ENCODE results near the gene NUB1.

DNA sequence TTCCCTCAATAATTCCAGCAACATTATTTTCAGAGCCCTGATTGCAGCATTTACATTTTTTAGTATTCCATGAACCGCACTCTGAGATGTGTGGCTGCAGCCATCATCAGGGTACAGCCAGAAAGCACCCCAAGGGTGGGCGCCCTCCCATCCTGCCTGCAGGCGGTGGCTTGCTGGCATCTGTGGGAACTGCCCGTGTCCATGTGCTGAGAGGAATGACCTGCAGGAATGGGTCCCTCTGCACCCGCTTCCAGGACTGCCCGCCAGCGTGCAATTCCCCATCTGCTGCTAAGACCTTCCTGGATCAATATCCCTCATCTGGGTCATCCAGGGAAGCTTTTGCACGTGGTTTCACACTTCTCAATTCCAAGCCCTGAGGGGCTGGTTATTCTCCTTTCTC, 32.8 kb upstream of the NUB1 start:
- TF ChIP-seq, protein P1, sequence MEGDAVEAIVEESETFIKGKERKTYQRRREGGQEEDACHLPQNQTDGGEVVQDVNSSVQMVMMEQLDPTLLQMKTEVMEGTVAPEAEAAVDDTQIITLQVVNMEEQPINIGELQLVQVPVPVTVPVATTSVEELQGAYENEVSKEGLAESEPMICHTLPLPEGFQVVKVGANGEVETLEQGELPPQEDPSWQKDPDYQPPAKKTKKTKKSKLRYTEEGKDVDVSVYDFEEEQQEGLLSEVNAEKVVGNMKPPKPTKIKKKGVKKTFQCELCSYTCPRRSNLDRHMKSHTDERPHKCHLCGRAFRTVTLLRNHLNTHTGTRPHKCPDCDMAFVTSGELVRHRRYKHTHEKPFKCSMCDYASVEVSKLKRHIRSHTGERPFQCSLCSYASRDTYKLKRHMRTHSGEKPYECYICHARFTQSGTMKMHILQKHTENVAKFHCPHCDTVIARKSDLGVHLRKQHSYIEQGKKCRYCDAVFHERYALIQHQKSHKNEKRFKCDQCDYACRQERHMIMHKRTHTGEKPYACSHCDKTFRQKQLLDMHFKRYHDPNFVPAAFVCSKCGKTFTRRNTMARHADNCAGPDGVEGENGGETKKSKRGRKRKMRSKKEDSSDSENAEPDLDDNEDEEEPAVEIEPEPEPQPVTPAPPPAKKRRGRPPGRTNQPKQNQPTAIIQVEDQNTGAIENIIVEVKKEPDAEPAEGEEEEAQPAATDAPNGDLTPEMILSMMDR (IDR thresholded peaks at IDR 0.05) = no peak
- no peak for TF ChIP-seq POLR2A (IDR thresholded peaks at IDR 0.05)
